ENCODE data around the gene DUSP15.

The DUSP15 gene

GRCh38 chr20:31863296-31864085 lies 6.8 kb downstream of the DUSP15 start:
- no peaks in the 10 kb centered on the region for H3K27me3 ChIP-seq (ENCODE audit: insufficient read depth, low read length)
- no peak overlapping the region for H2AK5ac ChIP-seq (ENCODE audit: low read length)
- H2BK5ac ChIP-seq (ENCODE audit: low read depth, low read length, poor library complexity) = no peak overlapping the region
- no peaks in the 10 kb centered on the region for H3K36me3 ChIP-seq (ENCODE audit: control insufficient read depth in 1 of 2, insufficient read depth in 2 of 2, low read length in 2 of 2)
- H4K12ac ChIP-seq (ENCODE audit: low read depth, low read length) = no peak overlapping the region
- no peak overlapping the region for H3K4ac ChIP-seq (ENCODE audit: low read depth, low read length)
- H3K4me2 ChIP-seq (ENCODE audit: low read length) = no peak overlapping the region
- WGBS (ENCODE audit: extremely low coverage, insufficient coverage, insufficient read length) = no CpG with 5 or more reads among the region's 9 CpGs
- no peaks in the 10 kb centered on the region for H3K9me3 ChIP-seq (ENCODE audit: insufficient read depth, low read depth, low read length)
- no peak overlapping the region for H3K14ac ChIP-seq (ENCODE audit: low read length)
- no peak for DNase-seq
- no peaks in the 10 kb centered on the region for H3K79me2 ChIP-seq (ENCODE audit: control insufficient read depth, insufficient read depth, low read length, poor library complexity)
- no peak overlapping the region for H4K8ac ChIP-seq (ENCODE audit: low read depth, low read length)
- H3K23ac ChIP-seq (ENCODE audit: low read length) = no peak overlapping the region
- no peak overlapping the region for H3K18ac ChIP-seq (ENCODE audit: low read length)
- H4K91ac ChIP-seq (ENCODE audit: low read depth, low read length) = no peak overlapping the region
- H2AFZ ChIP-seq (ENCODE audit: insufficient read depth, low read length, poor library complexity) = no peak overlapping the region
- no peak overlapping the region for H3K9ac ChIP-seq (ENCODE audit: low read length)
- H2BK12ac ChIP-seq (ENCODE audit: low read length) = no peak overlapping the region
- H3K79me1 ChIP-seq (ENCODE audit: low read length) = no peaks in the 10 kb centered on the region
- H2BK120ac ChIP-seq (ENCODE audit: insufficient read depth, low read length, poor library complexity) = no peak overlapping the region
- no peak overlapping the region for H3K4me3 ChIP-seq (ENCODE audit: low read depth, low read length)
- no peak overlapping the region for H3K27ac ChIP-seq (ENCODE audit: low read depth, low read length)
- peaks cover 12 to 14% of the 10 kb centered on the region in 2 experiments for H3K4me1 ChIP-seq (ENCODE audit: control insufficient read depth in 1 of 2, insufficient read depth in 2 of 2, low read length in 2 of 2)

GRCh38 chr20:31862506-31862905 lies 7.8 kb downstream of the DUSP15 start:
- H4K8ac ChIP-seq (ENCODE audit: low read depth, low read length) = no peak overlapping the region
- H2AK5ac ChIP-seq (ENCODE audit: low read length) = no peak overlapping the region
- no peak overlapping the region for H3K27ac ChIP-seq (ENCODE audit: low read depth, low read length)
- no peak overlapping the region for H2BK120ac ChIP-seq (ENCODE audit: insufficient read depth, low read length, poor library complexity)
- H3K18ac ChIP-seq (ENCODE audit: low read length) = no peak overlapping the region
- no peaks in the 10 kb centered on the region for H3K79me1 ChIP-seq (ENCODE audit: low read length)
- H4K12ac ChIP-seq (ENCODE audit: low read depth, low read length) = no peak overlapping the region
- H3K4me1 ChIP-seq (ENCODE audit: control insufficient read depth in 1 of 2, insufficient read depth in 2 of 2, low read length in 2 of 2) = peaks cover 12 to 14% of the 10 kb centered on the region in 2 experiments
- no peak overlapping the region for H4K91ac ChIP-seq (ENCODE audit: low read depth, low read length)
- no peaks in the 10 kb centered on the region for H3K36me3 ChIP-seq (ENCODE audit: control insufficient read depth in 1 of 2, insufficient read depth in 2 of 2, low read length in 2 of 2)
- H3K9ac ChIP-seq (ENCODE audit: low read length) = no peak overlapping the region
- no peak overlapping the region for H3K4me3 ChIP-seq (ENCODE audit: low read depth, low read length)
- H2BK12ac ChIP-seq (ENCODE audit: low read length) = no peak overlapping the region
- DNase-seq = no peak
- no peak overlapping the region for H2AFZ ChIP-seq (ENCODE audit: insufficient read depth, low read length, poor library complexity)
- no CpG with 5 or more reads among the region's 8 CpGs for WGBS (ENCODE audit: extremely low coverage, insufficient coverage, insufficient read length)
- H3K79me2 ChIP-seq (ENCODE audit: control insufficient read depth, insufficient read depth, low read length, poor library complexity) = no peaks in the 10 kb centered on the region
- H2BK5ac ChIP-seq (ENCODE audit: low read depth, low read length, poor library complexity) = no peak overlapping the region
- H3K27me3 ChIP-seq (ENCODE audit: insufficient read depth, low read length) = no peaks in the 10 kb centered on the region
- H3K4ac ChIP-seq (ENCODE audit: low read depth, low read length) = no peak overlapping the region
- no peak overlapping the region for H3K4me2 ChIP-seq (ENCODE audit: low read length)
- no peak overlapping the region for H3K23ac ChIP-seq (ENCODE audit: low read length)
- H3K9me3 ChIP-seq (ENCODE audit: insufficient read depth, low read depth, low read length) = no peaks in the 10 kb centered on the region
- no peak overlapping the region for H3K14ac ChIP-seq (ENCODE audit: low read length)

GRCh38 chr20:31862157-31862470 lies 8.2 kb downstream of the DUSP15 start:
- Histone ChIP-seq H2AK5ac (ENCODE audit: low read length) (no peak overlapping the region), H3K27ac (ENCODE audit: low read depth, low read length) (no peak overlapping the region), H3K36me3 (ENCODE audit: control insufficient read depth in 1 of 2, insufficient read depth in 2 of 2, low read length in 2 of 2) (no peaks in the 10 kb centered on the region), H3K23ac (ENCODE audit: low read length) (no peak overlapping the region), H3K9ac (ENCODE audit: low read length) (no peak overlapping the region), H3K4me1 (ENCODE audit: control insufficient read depth in 1 of 2, insufficient read depth in 2 of 2, low read length in 2 of 2) (peaks cover 12 to 14% of the 10 kb centered on the region in 2 experiments), H3K4me2 (ENCODE audit: low read length) (peak overlapping the region; percentile 53), H3K79me1 (ENCODE audit: low read length) (no peaks in the 10 kb centered on the region), H4K8ac (ENCODE audit: low read depth, low read length) (no peak overlapping the region), H3K9me3 (ENCODE audit: insufficient read depth, low read depth, low read length) (no peaks in the 10 kb centered on the region), H4K91ac (ENCODE audit: low read depth, low read length) (no peak overlapping the region), H3K18ac (ENCODE audit: low read length) (no peak overlapping the region), H3K79me2 (ENCODE audit: control insufficient read depth, insufficient read depth, low read length, poor library complexity) (no peaks in the 10 kb centered on the region), H4K12ac (ENCODE audit: low read depth, low read length) (no peak overlapping the region), H3K27me3 (ENCODE audit: insufficient read depth, low read length) (no peaks in the 10 kb centered on the region), H2AFZ (ENCODE audit: insufficient read depth, low read length, poor library complexity) (no peak overlapping the region), H2BK5ac (ENCODE audit: low read depth, low read length, poor library complexity) (no peak overlapping the region), H3K4ac (ENCODE audit: low read depth, low read length) (no peak overlapping the region), H3K4me3 (ENCODE audit: low read depth, low read length) (no peak overlapping the region), H3K14ac (ENCODE audit: low read length) (no peak overlapping the region), H2BK120ac (ENCODE audit: insufficient read depth, low read length, poor library complexity) (no peak overlapping the region), H2BK12ac (ENCODE audit: low read length) (no peak overlapping the region)
- DNase-seq = no peak
- no CpG with 5 or more reads among the region's 5 CpGs for WGBS (ENCODE audit: extremely low coverage, insufficient coverage, insufficient read length)

GRCh38 chr20:31861385-31862156 lies 8.8 kb downstream of the DUSP15 start:
- H3K79me2 ChIP-seq (ENCODE audit: control insufficient read depth, insufficient read depth, low read length, poor library complexity) = no peaks in the 10 kb centered on the region
- peaks cover 12 to 14% of the 10 kb centered on the region in 2 experiments for H3K4me1 ChIP-seq (ENCODE audit: control insufficient read depth in 1 of 2, insufficient read depth in 2 of 2, low read length in 2 of 2)
- H3K4me3 ChIP-seq (ENCODE audit: low read depth, low read length) = peak overlapping the region; percentile 62
- H3K23ac ChIP-seq (ENCODE audit: low read length) = no peak overlapping the region
- H2BK12ac ChIP-seq (ENCODE audit: low read length) = no peak overlapping the region
- no peak overlapping the region for H2BK5ac ChIP-seq (ENCODE audit: low read depth, low read length, poor library complexity)
- peak overlapping the region; percentile 59 for H2AFZ ChIP-seq (ENCODE audit: insufficient read depth, low read length, poor library complexity)
- no peak overlapping the region for H2AK5ac ChIP-seq (ENCODE audit: low read length)
- DNase-seq = peak; percentile 34 to 61
- no peaks in the 10 kb centered on the region for H3K9me3 ChIP-seq (ENCODE audit: insufficient read depth, low read depth, low read length)
- H3K79me1 ChIP-seq (ENCODE audit: low read length) = no peaks in the 10 kb centered on the region
- no peak overlapping the region for H3K4ac ChIP-seq (ENCODE audit: low read depth, low read length)
- no peak overlapping the region for H4K12ac ChIP-seq (ENCODE audit: low read depth, low read length)
- no peak overlapping the region for H2BK120ac ChIP-seq (ENCODE audit: insufficient read depth, low read length, poor library complexity)
- peak overlapping the region; percentile 52 for H4K8ac ChIP-seq (ENCODE audit: low read depth, low read length)
- no CpG with 5 or more reads among the region's 60 CpGs for WGBS (ENCODE audit: extremely low coverage, insufficient coverage, insufficient read length)
- H3K36me3 ChIP-seq (ENCODE audit: control insufficient read depth in 1 of 2, insufficient read depth in 2 of 2, low read length in 2 of 2) = no peaks in the 10 kb centered on the region
- H3K18ac ChIP-seq (ENCODE audit: low read length) = no peak overlapping the region
- no peak overlapping the region for H3K9ac ChIP-seq (ENCODE audit: low read length)
- peak overlapping the region; percentile 24 for H3K14ac ChIP-seq (ENCODE audit: low read length)
- no peak overlapping the region for H4K91ac ChIP-seq (ENCODE audit: low read depth, low read length)
- H3K27ac ChIP-seq (ENCODE audit: low read depth, low read length) = no peak overlapping the region
- H3K4me2 ChIP-seq (ENCODE audit: low read length) = peak overlapping the region; percentile 87
- no peaks in the 10 kb centered on the region for H3K27me3 ChIP-seq (ENCODE audit: insufficient read depth, low read length)

Data from trophoblast cell (in vitro differentiated cells and primary cell).